HG03066 (cell line): ENCODE data around the gene HMGXB3.
"Not testable (repeated sequence)": the region's sequence is repeated elsewhere in the genome, so short reads cannot be mapped to it uniquely, and the experiment has no call there.

Source experiments
- ATAC-seq: cut with Tn5 transposase; IDR thresholded peaks from one replicate; pipeline ENCODE4 v1.9.1; 2021; ENCODE audit warnings: low read depth; ENCODE audit not compliant: unreplicated experiment

Gene HMGXB3

GRCh38 chr5:150082889-150083288 is 82.3 kb downstream of the HMGXB3 start:
- ATAC-seq = no peak

DNA sequence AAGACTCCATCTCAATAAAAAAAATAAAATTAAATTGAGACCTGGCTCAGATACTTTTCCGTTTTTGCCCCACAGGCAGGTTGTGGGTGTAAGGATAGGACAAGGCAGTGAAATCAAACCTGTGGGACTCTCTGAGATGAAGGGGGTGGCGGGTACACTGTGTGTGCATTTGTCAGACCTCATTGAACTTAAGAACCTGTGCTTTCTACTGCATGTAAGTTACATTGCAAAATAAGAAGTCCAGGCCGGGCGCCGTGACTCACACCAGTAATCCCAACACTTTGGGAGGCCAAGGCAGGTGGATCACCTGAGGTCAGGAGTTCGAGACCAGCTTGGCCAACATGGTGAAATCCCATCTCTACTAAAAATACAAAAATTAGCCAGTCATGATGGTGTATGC is 84.2 kb downstream of the HMGXB3 start:
- ATAC-seq = not testable (repeated sequence)

- no peak for ATAC-seq
These were observed 84.8 kb downstream of the HMGXB3 start for GRCh38 chr5:150085191-150085912.

- no peak for ATAC-seq
These were observed 85.6 kb downstream of the HMGXB3 start, which contains the start of gene CSF1R for GRCh38 chr5:150085950-150086715. Gene CSF1R (minus strand): TSS chr5:150086554. CDS start chr5:150086427, 127 bp downstream.

DNA sequence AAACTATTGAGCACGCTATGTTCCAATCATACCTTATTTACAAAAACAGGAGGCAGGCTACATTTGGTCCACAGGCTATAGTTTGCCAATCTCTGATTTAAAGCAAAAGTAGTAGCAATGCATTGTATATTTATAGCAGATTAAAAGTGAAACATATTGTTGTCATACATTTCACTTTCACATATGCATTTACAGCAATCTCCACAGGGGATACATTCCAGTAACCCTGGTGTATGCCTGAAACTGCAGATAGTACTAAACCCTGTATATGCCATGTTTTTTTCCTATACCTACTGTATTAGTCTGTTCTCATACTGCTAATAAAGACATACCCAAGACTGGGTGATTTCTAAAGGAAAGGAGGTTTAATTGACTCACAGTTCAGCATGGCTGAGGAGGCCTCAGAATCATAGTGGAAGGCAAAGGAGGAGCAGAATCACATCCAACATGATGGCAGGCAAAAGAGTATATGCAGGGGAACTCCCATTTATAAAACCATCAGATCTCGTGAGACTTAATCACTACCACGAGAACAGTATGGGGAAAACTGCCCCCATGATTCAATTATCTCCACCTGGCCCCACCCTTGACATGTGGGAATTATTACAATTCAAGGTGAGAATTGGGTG is 91.7 kb downstream of the HMGXB3 start:
- ATAC-seq = no peak

GRCh38 chr5:150097152-150097551 is 96.6 kb downstream of the HMGXB3 start:
- ATAC-seq = no peak

GRCh38 chr5:150101023-150101422 is 100.5 kb downstream of the HMGXB3 start:
- ATAC-seq = no peak
